ENCODE measurements around the gene RUFY4. TPM values are rescaled to one million over a fixed set of nuclear protein-coding genes. Genes with fewer than 3 reads are reported as not detected.

RUFY4 gene
- total and polyA plus RNA-seq, 2 donors (not counting 3 experiments of a cell fraction or from before 2014, with no cell fraction given): not detected

GRCh38 chr2:218069606-218070300 is 700 bp downstream of the RUFY4 start:
- no TSS peak for BruUV-seq (replicated peaks)
- intact Hi-C loops (cut with micrococcal nuclease): loop anchor here (1.0 to 2.0 kb wide), 2 partner anchors 75 to 127 kb away; no protein-coding TSS in a partner anchor
- CTCF ChIA-PET: interaction anchor here (1.2 to 10.1 kb wide), 12 partner anchors 9 to 313 kb away, joined by 3 to 317 read pairs (median 6); no protein-coding TSS in a partner anchor

More at GRCh38 chr2:218069606-218070300, 700 bp downstream of the RUFY4 start:
- no peaks in the 10 kb centered on the region for H3K9me3 ChIP-seq (replicated peaks; ENCODE audit: control insufficient read depth, insufficient read depth, low read length)
- H3K36me3 ChIP-seq (ENCODE audit: control insufficient read depth in 2 of 2, extremely low read depth in 1 of 2, insufficient read depth in 2 of 2, low read length in 2 of 2): no peaks in the 10 kb centered on the region
- TF ChIP-seq POLR2A (IDR thresholded peaks at IDR 0.05; ENCODE audit: low read depth, low read length) (no peak), FOS (IDR thresholded peaks at IDR 0.05; ENCODE audit: borderline replicate concordance, insufficient read depth, low read length) (no peak), MAX (IDR thresholded peaks at IDR 0.05; ENCODE audit: insufficient read depth, insufficient read length) (no peak), CTCF (IDR thresholded peaks at IDR 0.05; ENCODE audit: extremely low read depth in 1 of 2, insufficient read depth in 1 of 2, low read depth in 1 of 2, low read length in 2 of 2) (no peak), MYC (IDR thresholded peaks at IDR 0.05; ENCODE audit: low read depth, low read length) (no peak), EZH2 (IDR thresholded peaks at IDR 0.05; ENCODE audit: borderline replicate concordance, low read depth, low read length, severe bottlenecking) (no peak), POLR2AphosphoS5 (IDR thresholded peaks at IDR 0.05; ENCODE audit: insufficient read depth, low read depth, low read length) (no peak), JUN (IDR thresholded peaks at IDR 0.05; ENCODE audit: borderline replicate concordance, insufficient read depth, insufficient read length, low read depth) (no peak), GATA2 (IDR thresholded peaks at IDR 0.05; ENCODE audit: insufficient read depth, insufficient read length, low read depth, low read length) (no peak)
- FAIRE-seq (no peak), DNase-seq (ENCODE audit: low read depth, low spot score) (no peak)
- no peak overlapping the region for H3K9ac ChIP-seq (replicated peaks; ENCODE audit: extremely low read depth, insufficient read depth, low read length)
- H3K27ac ChIP-seq (ENCODE audit: insufficient read depth, low read depth, low read length): no peak overlapping the region
- H3K4me2 ChIP-seq (ENCODE audit: insufficient read depth, low read length): no peak overlapping the region
- peaks cover 0 to 5% of the 10 kb centered on the region in 2 experiments for H3K27me3 ChIP-seq (ENCODE audit: control insufficient read depth in 2 of 2, insufficient read depth in 2 of 2, low read length in 2 of 2)
- H4K20me1 ChIP-seq (replicated peaks; ENCODE audit: control insufficient read depth, extremely low read depth, insufficient read depth, low read length): no peaks in the 10 kb centered on the region
- H3K9me1 ChIP-seq (replicated peaks; ENCODE audit: control insufficient read depth, extremely low read depth, insufficient read depth, low read length): no peaks in the 10 kb centered on the region
- POLR2A ChIA-PET: no interaction called here
- H3K4me3 ChIP-seq (replicated peaks in 1 of 3; ENCODE audit: insufficient read depth in 1 of 3, low read depth in 1 of 3, low read length in 3 of 3): no peak overlapping the region
- dilution Hi-C loops (cut with MboI; ENCODE audit: extremely low pct_ligation_motif_present, low sequenced_read_pairs): no loop called here
- H3K4me1 ChIP-seq (ENCODE audit: control insufficient read depth, extremely low read depth, insufficient read depth, low read length): no peaks in the 10 kb centered on the region
- H3K79me2 ChIP-seq (ENCODE audit: control insufficient read depth, insufficient read depth, low read length): no peaks in the 10 kb centered on the region
- H2AFZ ChIP-seq (ENCODE audit: low read depth, low read length): no peak overlapping the region

Data from endothelial cell of umbilical vein (primary cell).